NT2/D1 (cell line): ENCODE measurements around the gene ABI2.

Experiments used
- DNase-seq: peaks from one replicate; pipeline ENCODE4 v3.0.0-alpha.2; 2011; ENCODE audit warnings: low read depth, low spot score
- H3K27me3 ChIP-seq: 2 replicates; pipeline ENCODE4 v1.6.0; 2011; ENCODE audit warnings: mild to moderate bottlenecking; ENCODE audit not compliant: insufficient read length, insufficient read depth
- H3K36me3 ChIP-seq: 2 replicates; pipeline ENCODE4 v1.6.1; 2011; ENCODE audit warnings: mild to moderate bottlenecking, low read length, mixed read lengths; ENCODE audit not compliant: insufficient read depth, insufficient read length
- H3K4me1 ChIP-seq: 2 replicates; pipeline ENCODE4 v1.5.1; 2011; ENCODE audit not compliant: insufficient read depth, insufficient read length
- H3K4me3 ChIP-seq: 2 replicates; pipeline ENCODE4 v1.5.1; 2011; ENCODE audit warnings: low read depth; ENCODE audit not compliant: insufficient read length
- H3K9ac ChIP-seq: 2 replicates; pipeline ENCODE4 v1.6.0; 2011; ENCODE audit warnings: low read depth; ENCODE audit not compliant: insufficient read length
- H3K9me3 ChIP-seq: 2 replicates; pipeline ENCODE4 v1.5.1; 2011; ENCODE audit warnings: mild to moderate bottlenecking, low read length; ENCODE audit not compliant: insufficient read depth
- SUZ12 ChIP-seq: IDR thresholded peaks from 2 replicates; pipeline ENCODE4 v1.6.1; 2011; ENCODE audit not compliant: insufficient read length, insufficient read depth; ENCODE audit errors: extremely low read depth
- YY1 ChIP-seq: IDR thresholded peaks from 2 replicates; pipeline ENCODE4 v1.6.1; 2011; ENCODE audit not compliant: insufficient read length, insufficient read depth
- ZNF274 ChIP-seq: IDR thresholded peaks from 2 replicates; pipeline ENCODE4 v1.6.1; 2011; ENCODE audit warnings: mild to moderate bottlenecking, low read depth, low read length

ABI2 gene

GRCh38 chr2:203455209-203455608, 127.0 kb downstream of the ABI2 start:
- Histone ChIP-seq H3K9ac (no peak overlapping the region), H3K4me1 (no peaks in the 10 kb centered on the region), H3K27me3 (no peaks in the 10 kb centered on the region), H3K36me3 (peaks cover 77% of the 10 kb centered on the region), H3K4me3 (no peak overlapping the region), H3K9me3 (no peaks in the 10 kb centered on the region)
- no peak for TF ChIP-seq ZNF274
- no peak for TF ChIP-seq SUZ12
- TF ChIP-seq YY1: no peak
- DNase-seq: no peak

- no peak overlapping the region for H3K9ac ChIP-seq
- no peak overlapping the region for H3K4me3 ChIP-seq
- peaks cover 34% of the 10 kb centered on the region for H3K36me3 ChIP-seq
- H3K9me3 ChIP-seq: no peaks in the 10 kb centered on the region
- no peaks in the 10 kb centered on the region for H3K4me1 ChIP-seq
- no peaks in the 10 kb centered on the region for H3K27me3 ChIP-seq
- TF ChIP-seq SUZ12: no peak
- TF ChIP-seq YY1: no peak
- no peak for TF ChIP-seq ZNF274
- DNase-seq: no peak
Observed at GRCh38 chr2:203461746-203462145, 133.6 kb downstream of the ABI2 start.

GRCh38 chr2:203462308-203462707, 134.1 kb downstream of the ABI2 start:
- H3K9ac ChIP-seq: no peak overlapping the region
- no peaks in the 10 kb centered on the region for H3K27me3 ChIP-seq
- peaks cover 31% of the 10 kb centered on the region for H3K36me3 ChIP-seq
- no peaks in the 10 kb centered on the region for H3K4me1 ChIP-seq
- H3K4me3 ChIP-seq: no peak overlapping the region
- TF ChIP-seq YY1 (no peak), ZNF274 (no peak), SUZ12 (no peak)
- H3K9me3 ChIP-seq: no peaks in the 10 kb centered on the region
- DNase-seq: no peak

GRCh38 chr2:203463266-203463678, 135.1 kb downstream of the ABI2 start:
- peaks cover 23% of the 10 kb centered on the region for H3K36me3 ChIP-seq
- H3K27me3 ChIP-seq: no peaks in the 10 kb centered on the region
- DNase-seq: no peak

GRCh38 chr2:203469546-203469945, 141.4 kb downstream of the ABI2 start:
- no peaks in the 10 kb centered on the region for H3K4me1 ChIP-seq
- H3K4me3 ChIP-seq: no peak overlapping the region
- H3K9ac ChIP-seq: no peak overlapping the region
- peaks cover 19% of the 10 kb centered on the region for H3K36me3 ChIP-seq
- no peaks in the 10 kb centered on the region for H3K27me3 ChIP-seq
- no peaks in the 10 kb centered on the region for H3K9me3 ChIP-seq
- no peak for DNase-seq
- TF ChIP-seq ZNF274: no peak
- TF ChIP-seq SUZ12: no peak
- TF ChIP-seq YY1: no peak

More at GRCh38 chr2:203463266-203463678, 135.1 kb downstream of the ABI2 start:
- Histone ChIP-seq H3K9ac (no peak overlapping the region), H3K9me3 (no peaks in the 10 kb centered on the region), H3K4me1 (no peaks in the 10 kb centered on the region), H3K4me3 (no peak overlapping the region)
- TF ChIP-seq SUZ12: no peak

- Histone ChIP-seq H3K9me3 (no peaks in the 10 kb centered on the region), H3K4me3 (no peak overlapping the region), H3K9ac (no peak overlapping the region), H3K4me1 (no peaks in the 10 kb centered on the region), H3K36me3 (peaks cover 19% of the 10 kb centered on the region), H3K27me3 (no peaks in the 10 kb centered on the region)
- TF ChIP-seq YY1 (no peak), SUZ12 (no peak), ZNF274 (no peak)
- DNase-seq: no peak
Observed at GRCh38 chr2:203470371-203470770, 142.2 kb downstream of the ABI2 start.

GRCh38 chr2:203471323-203471722, 143.1 kb downstream of the ABI2 start:
- DNase-seq: no peak
- no peak overlapping the region for H3K9ac ChIP-seq
- no peaks in the 10 kb centered on the region for H3K4me1 ChIP-seq
- H3K27me3 ChIP-seq: no peaks in the 10 kb centered on the region
- no peak overlapping the region for H3K4me3 ChIP-seq
- H3K9me3 ChIP-seq: no peaks in the 10 kb centered on the region
- no peak for TF ChIP-seq YY1
- TF ChIP-seq SUZ12: no peak
- TF ChIP-seq ZNF274: no peak
- peaks cover 25% of the 10 kb centered on the region for H3K36me3 ChIP-seq

GRCh38 chr2:203476881-203477280, 148.7 kb downstream of the ABI2 start:
- TF ChIP-seq ZNF274: no peak
- no peak for TF ChIP-seq YY1
- TF ChIP-seq SUZ12: no peak
- peaks cover 42% of the 10 kb centered on the region for H3K36me3 ChIP-seq
- H3K4me1 ChIP-seq: no peaks in the 10 kb centered on the region
- DNase-seq: no peak
- no peak overlapping the region for H3K4me3 ChIP-seq
- H3K27me3 ChIP-seq: no peaks in the 10 kb centered on the region
- H3K9ac ChIP-seq: no peak overlapping the region
- H3K9me3 ChIP-seq: no peaks in the 10 kb centered on the region
